A549 (cell line): ENCODE measurements around the gene TRIM24.

Source experiments
- CBX8 ChIP-seq: fragments of 200-600 bp; sonication (generic); IDR thresholded peaks from 2 replicates; pipeline ENCODE4 v1.6.1; 2016
- POLR2A ChIP-seq: IDR thresholded peaks from 2 replicates; pipeline ENCODE4 v1.6.1; 2012; ENCODE audit warnings: mild to moderate bottlenecking, low read length

DNA sequence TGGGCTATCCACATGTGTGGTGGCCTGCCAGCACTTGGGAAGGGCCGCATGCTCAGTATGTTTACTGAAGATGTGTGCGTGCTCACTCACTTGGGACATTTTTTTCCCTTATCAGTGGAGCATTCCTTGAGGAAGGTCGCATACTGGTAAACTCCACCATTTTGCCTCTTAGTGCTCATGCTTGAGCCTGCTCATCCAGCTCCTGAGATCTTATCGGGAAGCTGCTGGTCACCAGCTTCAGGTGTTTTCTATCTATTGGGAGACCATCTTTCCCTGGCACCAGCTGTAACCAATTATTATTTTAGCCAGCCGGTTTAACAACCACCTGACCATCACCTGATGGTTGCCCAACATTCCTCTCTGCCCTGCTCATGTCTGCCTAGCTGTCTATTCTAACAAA lies 35.0 kb upstream of the TRIM24 start:
- TF ChIP-seq POLR2A, result no peak
- TF ChIP-seq CBX8, result no peak
